ENCODE measurements around the gene JAG2.

DNA sequence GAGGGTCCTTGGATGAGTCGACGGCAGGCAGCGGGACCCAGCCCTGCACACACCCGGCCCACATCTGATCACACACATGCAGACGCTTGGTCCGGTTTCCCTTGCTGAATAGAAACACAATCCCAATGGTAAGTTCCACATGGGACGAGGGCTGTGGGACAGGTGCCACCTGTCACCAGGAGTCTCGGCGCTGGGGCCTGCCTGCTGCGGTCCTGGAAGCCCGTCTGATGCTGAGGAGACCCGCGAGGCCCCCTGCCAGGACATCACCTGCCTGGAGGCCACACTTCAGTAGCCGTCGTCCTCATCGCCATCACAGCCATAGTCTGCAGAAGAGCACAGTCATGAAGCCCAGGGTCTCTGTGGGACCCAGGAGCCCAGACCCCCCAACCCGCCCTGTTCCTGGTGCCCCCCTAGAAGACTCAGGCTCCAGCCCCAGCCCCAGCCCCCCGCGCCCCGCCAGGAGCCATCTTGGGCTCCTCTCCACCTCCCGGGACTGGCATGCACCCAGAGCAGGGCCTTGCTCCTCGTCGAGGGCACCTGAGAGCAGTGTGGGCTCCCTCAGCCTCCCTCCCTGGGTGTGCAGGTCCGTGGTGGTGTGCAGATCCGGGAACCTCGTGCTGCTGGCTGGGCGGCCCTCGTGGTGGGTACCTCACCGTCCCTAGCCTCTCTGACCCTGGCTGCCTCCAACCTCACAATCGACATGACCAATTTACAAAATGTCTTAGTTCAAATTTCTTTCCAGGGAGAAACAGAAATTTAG lies 41.9 kb upstream of the JAG2 start:
- TF ChIP-seq, protein P1, sequence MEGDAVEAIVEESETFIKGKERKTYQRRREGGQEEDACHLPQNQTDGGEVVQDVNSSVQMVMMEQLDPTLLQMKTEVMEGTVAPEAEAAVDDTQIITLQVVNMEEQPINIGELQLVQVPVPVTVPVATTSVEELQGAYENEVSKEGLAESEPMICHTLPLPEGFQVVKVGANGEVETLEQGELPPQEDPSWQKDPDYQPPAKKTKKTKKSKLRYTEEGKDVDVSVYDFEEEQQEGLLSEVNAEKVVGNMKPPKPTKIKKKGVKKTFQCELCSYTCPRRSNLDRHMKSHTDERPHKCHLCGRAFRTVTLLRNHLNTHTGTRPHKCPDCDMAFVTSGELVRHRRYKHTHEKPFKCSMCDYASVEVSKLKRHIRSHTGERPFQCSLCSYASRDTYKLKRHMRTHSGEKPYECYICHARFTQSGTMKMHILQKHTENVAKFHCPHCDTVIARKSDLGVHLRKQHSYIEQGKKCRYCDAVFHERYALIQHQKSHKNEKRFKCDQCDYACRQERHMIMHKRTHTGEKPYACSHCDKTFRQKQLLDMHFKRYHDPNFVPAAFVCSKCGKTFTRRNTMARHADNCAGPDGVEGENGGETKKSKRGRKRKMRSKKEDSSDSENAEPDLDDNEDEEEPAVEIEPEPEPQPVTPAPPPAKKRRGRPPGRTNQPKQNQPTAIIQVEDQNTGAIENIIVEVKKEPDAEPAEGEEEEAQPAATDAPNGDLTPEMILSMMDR (IDR thresholded peaks at IDR 0.05 in 8 of 11, conservative IDR thresholded peaks at IDR 0.05 in 3 of 11) = no peak
- TF ChIP-seq POLR2AphosphoS5 (IDR thresholded peaks at IDR 0.05) = no peak

Data from spleen (tissue), 7 donors.